Measurements from ENCODE around the gene SMG6.
A peak's percentile ranks its signal among the peaks of the same experiment; 100 is the strongest.

Gene SMG6

DNA sequence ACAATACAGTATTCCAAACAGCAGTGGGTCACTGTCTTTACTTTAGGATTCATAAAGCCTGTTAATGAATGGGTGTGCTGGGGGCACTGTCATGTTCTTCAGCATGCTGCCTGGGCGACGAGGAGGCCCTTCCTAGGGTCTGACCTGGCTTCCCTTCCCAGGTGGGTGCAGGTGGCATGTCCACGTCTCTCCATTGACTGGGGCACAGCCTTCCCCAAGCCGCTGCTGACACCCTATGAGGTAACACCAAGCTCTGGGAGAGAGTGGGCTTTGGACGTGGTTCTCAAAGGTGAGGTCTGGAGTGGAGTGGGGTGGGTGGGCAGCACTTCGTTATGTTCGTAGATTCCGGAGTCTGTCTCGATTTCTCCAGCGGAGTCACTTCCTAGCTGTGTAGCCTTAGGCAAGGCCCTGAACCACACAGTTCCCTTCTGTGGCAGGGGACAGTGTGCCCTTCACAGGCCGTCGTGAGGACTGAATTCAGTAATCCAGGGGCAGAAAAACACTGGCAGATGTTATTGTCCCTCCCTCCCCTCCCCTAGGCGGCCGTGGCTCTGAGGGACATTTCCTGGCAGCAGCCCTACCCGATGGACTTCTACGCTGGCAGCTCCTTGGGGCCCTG is 262.5 kb downstream of the SMG6 start:
- peak; percentile 68 for DNase-seq

- no peak for DNase-seq
These were observed 263.3 kb downstream of the SMG6 start for GRCh38 chr17:2040219-2040827.

- DNase-seq, result no peak
These were observed 266.4 kb downstream of the SMG6 start for GRCh38 chr17:2037155-2037554.

DNA sequence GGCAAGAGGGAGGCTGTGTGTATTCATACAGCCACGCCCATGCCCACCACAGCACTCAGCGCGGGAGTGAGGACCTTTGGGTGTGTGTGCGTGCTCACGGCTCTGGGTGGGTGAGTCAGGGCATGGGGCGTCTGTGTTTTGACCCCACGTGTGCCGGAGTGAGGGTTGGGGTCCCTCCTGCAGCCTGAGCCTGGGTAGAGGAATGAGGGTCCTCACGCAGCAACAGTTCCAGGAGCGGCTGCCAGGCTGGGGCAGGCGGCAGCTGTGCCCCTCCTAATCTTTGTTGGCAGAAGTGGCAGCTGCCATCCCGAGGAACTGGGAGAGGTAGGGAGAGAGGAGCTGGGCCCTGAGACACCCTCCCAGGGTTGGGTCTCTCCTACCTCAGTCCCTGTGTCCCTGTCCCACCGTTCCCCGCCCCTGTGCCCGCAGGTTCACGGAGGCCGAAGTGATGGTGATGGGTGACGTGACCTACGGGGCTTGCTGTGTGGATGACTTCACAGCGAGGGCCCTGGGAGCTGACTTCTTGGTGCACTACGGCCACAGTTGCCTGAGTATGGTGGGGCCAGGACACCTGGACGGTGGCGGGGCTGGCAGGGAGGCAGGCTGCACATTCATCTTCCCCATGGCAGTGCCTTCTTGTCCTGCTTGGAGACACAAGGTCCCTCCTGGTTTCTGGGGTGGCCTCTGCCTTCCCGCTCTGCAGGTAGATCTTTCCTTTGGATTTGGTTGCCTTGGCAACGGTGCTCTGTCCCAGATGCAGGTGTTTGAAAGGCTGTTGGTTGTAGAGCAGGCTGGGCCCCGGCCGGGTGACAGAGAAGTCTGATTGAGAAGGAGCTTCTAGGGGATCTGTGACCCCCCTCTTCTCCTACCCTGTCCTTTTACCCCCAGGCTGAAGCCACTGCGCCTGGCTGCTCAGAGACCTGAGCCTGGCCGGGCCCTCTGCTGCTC is 267.8 kb downstream of the SMG6 start:
- DNase-seq, result peak; percentile 39

DNA sequence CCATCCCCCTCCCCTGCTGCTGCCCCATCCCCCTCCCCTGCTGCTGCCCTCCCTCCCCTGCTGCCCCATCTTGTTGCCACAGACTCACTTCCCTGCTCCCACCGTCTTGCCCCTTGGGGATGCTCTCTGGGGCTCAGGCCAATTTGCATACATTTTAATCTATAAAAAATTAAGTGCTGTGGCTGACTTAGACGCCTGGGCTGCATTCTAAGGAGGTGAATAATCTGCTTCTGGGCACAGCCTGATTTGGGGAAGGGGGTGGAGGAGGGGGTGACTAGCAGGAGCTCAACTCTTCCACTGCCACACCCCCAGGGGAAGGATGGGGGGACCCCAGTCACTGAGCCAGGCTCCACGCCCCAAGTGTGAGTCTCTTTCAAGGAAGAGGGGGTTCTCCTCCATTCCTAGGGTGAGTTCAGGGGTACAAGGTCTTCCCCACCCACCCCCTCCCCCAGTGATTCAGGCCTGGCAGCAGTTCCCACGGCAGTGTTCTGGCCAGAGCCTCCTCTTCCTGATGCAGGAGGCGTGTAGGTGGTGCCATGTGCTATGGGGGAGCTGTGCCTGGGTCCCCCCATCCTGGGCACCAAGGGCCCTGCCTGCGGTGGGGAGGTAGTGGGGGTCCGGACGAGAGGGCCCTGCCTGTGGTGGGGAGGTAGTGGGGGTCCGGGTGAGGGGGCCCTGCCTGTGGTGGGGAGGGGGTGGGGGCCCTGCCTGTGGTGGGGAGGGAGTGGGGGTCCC is 268.6 kb downstream of the SMG6 start:
- DNase-seq, result peak; percentile 91

GRCh38 chr17:2034157-2034556 is 269.4 kb downstream of the SMG6 start:
- peak; percentile 91 for DNase-seq

DNA sequence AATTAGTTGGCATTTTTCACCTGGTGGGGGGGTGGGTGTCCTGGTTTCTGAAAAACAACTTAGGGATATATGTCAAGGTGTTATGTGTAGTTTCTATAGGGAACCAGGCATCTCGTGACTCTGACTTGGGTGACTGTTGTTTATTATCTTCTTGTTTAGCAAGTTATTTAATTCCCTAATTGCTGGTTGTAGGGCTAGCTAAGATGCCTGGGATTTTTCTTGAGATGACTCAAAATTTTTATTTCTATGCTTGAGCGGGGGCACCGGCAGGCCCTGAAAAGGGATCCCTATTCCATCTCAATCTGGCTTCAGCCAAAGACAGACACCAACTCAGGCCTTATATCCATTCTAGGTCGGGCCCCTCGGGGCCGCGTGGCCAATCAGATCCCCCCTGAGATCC is 270.4 kb downstream of the SMG6 start:
- DNase-seq, result no peak

GRCh38 chr17:2030779-2031163 is 272.8 kb downstream of the SMG6 start:
- no peak for DNase-seq

- peak; percentile 91 for DNase-seq
These were observed 273.4 kb downstream of the SMG6 start, which contains the start of gene DPH1 for GRCh38 chr17:2029911-2030778. Gene DPH1, plus strand, starts transcription at chr17:2030153. Its CDS starts 17 bp downstream, at chr17:2030170.

- no peak for DNase-seq
These were observed 274.8 kb downstream of the SMG6 start for GRCh38 chr17:2028737-2029136.

DNA sequence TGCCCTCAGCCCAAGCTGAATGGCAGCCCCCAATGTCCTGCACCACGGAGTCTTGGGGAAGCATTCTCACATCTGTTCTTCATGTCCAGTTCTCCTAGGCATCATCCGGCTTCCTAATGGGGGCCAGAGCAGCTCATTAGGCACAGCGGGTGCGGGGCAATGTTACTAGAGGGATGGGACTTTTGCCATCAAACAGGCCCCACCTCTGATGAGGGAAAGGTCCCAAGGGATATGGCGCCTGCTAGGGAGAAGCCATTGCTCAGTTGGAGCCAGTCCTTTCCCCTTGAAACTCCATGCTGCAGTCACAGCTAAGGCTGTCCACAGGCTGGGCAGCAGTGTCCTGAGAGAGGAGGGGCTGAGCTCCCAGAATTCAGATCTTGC is 275.4 kb downstream of the SMG6 start:
- DNase-seq, result peak; percentile 17

GRCh38 chr17:2027528-2028233 is 275.9 kb downstream of the SMG6 start:
- DNase-seq, result no peak

DNA sequence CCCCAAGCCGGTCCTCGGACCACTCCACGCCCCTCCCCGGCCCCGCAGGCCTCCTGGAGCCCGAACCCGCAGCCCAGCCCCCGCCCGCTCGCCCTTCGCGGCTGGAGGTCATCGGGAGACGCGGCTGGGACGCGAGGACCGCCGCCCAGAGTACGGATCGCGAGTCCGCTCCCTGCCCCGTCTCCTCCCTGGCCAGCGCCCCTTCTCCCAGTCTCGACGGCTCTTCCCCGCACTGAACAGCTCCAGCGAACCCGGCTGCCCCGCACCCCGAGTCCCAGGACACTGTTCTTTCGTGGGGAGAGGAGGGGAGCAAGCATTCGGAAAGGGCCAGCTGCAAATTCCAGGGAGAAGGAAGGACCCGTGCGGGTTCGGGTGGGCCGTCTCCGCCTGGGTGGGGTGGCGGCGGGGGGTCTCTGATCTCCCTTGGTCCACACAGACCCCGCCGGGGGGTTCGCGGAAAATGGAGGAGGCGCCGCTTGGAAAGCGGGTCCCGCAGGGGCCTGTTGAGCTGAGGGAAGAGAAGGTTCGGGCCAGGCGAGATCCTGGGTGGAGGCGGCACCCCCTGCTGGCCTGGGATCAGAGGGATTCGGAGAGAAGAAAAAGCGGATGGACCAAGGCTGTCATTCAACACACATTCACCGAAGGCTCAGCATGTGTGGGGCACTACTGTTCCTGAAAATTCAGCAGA is 277.8 kb downstream of the SMG6 start:
- DNase-seq, result peak; percentile 84

DNA sequence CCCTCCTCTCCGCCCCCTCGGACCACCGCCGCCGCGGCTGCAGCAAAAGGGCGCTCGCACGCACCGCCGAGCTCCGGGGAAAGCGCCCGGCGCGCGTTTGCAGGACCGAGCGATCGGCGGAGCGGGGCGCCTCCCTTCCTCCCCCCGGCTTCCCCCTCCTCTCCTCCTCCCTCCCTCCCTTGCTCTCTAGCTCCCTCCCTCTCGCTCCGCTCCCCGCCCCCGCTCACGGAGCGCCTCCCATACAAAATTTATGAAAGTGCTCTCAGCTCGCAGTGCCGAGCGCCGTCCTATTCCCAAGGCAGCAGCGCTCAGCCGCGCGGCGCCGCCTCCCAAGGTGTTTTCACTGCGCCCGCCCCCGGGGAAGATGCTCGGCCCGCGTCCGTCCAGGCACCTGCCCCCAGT is 278.4 kb downstream of the SMG6 start, which contains the start of gene RTN4RL1:
Gene RTN4RL1, minus strand, starts transcription at position 115 of the 402 bp plus-strand sequence. CDS start 469 bp downstream, outside the sequence.
- DNase-seq, result peak; percentile 85

GRCh38 chr17:2024572-2025219 is 278.9 kb downstream of the SMG6 start:
- DNase-seq, result peak; percentile 27

GRCh38 chr17:2023692-2024571 is 279.7 kb downstream of the SMG6 start:
- peak; percentile 73 for DNase-seq

- no peak for DNase-seq
These were observed 280.3 kb downstream of the SMG6 start for GRCh38 chr17:2023256-2023655.

DNA sequence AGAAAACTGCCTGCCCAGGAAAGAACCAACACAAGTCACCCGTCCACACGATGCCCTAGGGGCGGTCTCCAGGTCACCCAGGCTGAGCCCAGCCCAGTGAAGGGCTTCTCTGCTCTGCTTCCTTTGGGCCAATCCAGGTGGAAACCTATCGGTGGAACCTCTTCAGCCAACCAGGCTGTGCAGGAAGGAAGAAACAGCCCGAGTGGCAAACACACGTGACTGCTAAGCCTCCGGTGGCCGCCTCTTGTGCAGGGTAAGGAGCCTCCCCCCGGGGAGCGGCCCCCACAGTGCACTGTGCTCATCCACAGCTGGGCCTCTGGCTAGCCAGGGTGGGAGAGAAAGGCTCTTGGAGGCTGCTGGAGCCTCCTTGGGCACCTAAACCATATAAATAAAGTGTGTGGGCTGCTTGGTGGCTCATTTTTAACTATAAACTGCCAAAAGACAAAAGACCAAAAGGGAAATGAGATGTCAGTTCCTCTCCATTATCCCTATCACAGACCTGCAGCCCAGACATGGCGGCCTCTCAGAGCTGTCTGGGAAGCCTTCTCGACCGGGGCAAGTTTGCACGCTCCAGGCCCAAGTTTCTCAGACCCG is 280.8 kb downstream of the SMG6 start:
- DNase-seq, result no peak

- no peak for DNase-seq
These were observed 282.9 kb downstream of the SMG6 start for GRCh38 chr17:2020721-2021120.
